ENCODE results near the gene TEX261. TPM values are rescaled to one million over a fixed set of nuclear protein-coding genes. Genes with fewer than 3 reads are reported as not detected.
A peak's percentile ranks its signal among the peaks of the same experiment; 100 is the strongest.

Gene TEX261
- total and polyA plus RNA-seq, 2 donors (not counting 3 experiments of a cell fraction or from before 2014, with no cell fraction given), result 71.2 to 98.1 TPM

GRCh38 chr2:70984576-70985282, 9.9 kb downstream of the TEX261 start:
- TF ChIP-seq MAX (IDR thresholded peaks at IDR 0.05; ENCODE audit: insufficient read depth, insufficient read length), result peak; percentile 75
- TF ChIP-seq CTCF (IDR thresholded peaks at IDR 0.05; ENCODE audit: extremely low read depth in 1 of 2, insufficient read depth in 1 of 2, low read depth in 1 of 2, low read length in 2 of 2), result peak; percentile 94 to 96
- TF ChIP-seq FOS (IDR thresholded peaks at IDR 0.05; ENCODE audit: borderline replicate concordance, insufficient read depth, low read length), result no peak
- intact Hi-C loops (cut with micrococcal nuclease), result loop anchor here (1.0 kb wide), 1 partner anchor 11 kb away; no protein-coding TSS in a partner anchor
- CTCF ChIA-PET, result interaction anchor here (0.6 to 4.2 kb wide), 21 partner anchors 9 to 681 kb away, joined by 3 to 52 read pairs (median 4); partner anchors contain the start of genes NAGK and TEX261

GRCh38 chr2:70984228-70984575, 10.5 kb downstream of the TEX261 start:
- CTCF ChIA-PET, result interaction anchor here (0.6 to 4.2 kb wide), 20 partner anchors 10 to 680 kb away, joined by 3 to 52 read pairs (median 4); partner anchors contain the start of genes NAGK and TEX261
- no peaks in the 10 kb centered on the region for H3K27me3 ChIP-seq (ENCODE audit: control insufficient read depth in 2 of 2, insufficient read depth in 2 of 2, low read length in 2 of 2)
- H3K4me1 ChIP-seq (ENCODE audit: control insufficient read depth, extremely low read depth, insufficient read depth, low read length), result no peaks in the 10 kb centered on the region
- H3K9ac ChIP-seq (replicated peaks; ENCODE audit: extremely low read depth, insufficient read depth, low read length), result no peak overlapping the region
- H4K20me1 ChIP-seq (replicated peaks; ENCODE audit: control insufficient read depth, extremely low read depth, insufficient read depth, low read length), result no peaks in the 10 kb centered on the region
- H3K4me3 ChIP-seq (replicated peaks in 1 of 3; ENCODE audit: insufficient read depth in 1 of 3, low read depth in 1 of 3, low read length in 3 of 3), result no peak overlapping the region
- dilution Hi-C loops (cut with MboI; ENCODE audit: extremely low pct_ligation_motif_present, low sequenced_read_pairs) (no loop called here), intact Hi-C loops (cut with micrococcal nuclease) (loop anchor here (1.0 kb wide), 1 partner anchor 11 kb away; no protein-coding TSS in a partner anchor)
- FAIRE-seq (no peak), DNase-seq (ENCODE audit: low read depth, low spot score) (no peak)
- H3K27ac ChIP-seq (ENCODE audit: insufficient read depth, low read depth, low read length), result no peak overlapping the region
- no TSS peak for BruUV-seq (replicated peaks)
- H3K4me2 ChIP-seq (ENCODE audit: insufficient read depth, low read length), result no peak overlapping the region
- POLR2A ChIA-PET, result no interaction called here
- no peaks in the 10 kb centered on the region for H3K9me3 ChIP-seq (replicated peaks; ENCODE audit: control insufficient read depth, insufficient read depth, low read length)
- TF ChIP-seq CTCF (IDR thresholded peaks at IDR 0.05; ENCODE audit: extremely low read depth in 1 of 2, insufficient read depth in 1 of 2, low read depth in 1 of 2, low read length in 2 of 2) (no peak), MAX (IDR thresholded peaks at IDR 0.05; ENCODE audit: insufficient read depth, insufficient read length) (no peak), MYC (IDR thresholded peaks at IDR 0.05; ENCODE audit: low read depth, low read length) (no peak), POLR2A (IDR thresholded peaks at IDR 0.05; ENCODE audit: low read depth, low read length) (no peak), FOS (IDR thresholded peaks at IDR 0.05; ENCODE audit: borderline replicate concordance, insufficient read depth, low read length) (no peak), GATA2 (IDR thresholded peaks at IDR 0.05; ENCODE audit: insufficient read depth, insufficient read length, low read depth, low read length) (no peak)
- H3K79me2 ChIP-seq (ENCODE audit: control insufficient read depth, insufficient read depth, low read length), result no peaks in the 10 kb centered on the region
- no peak overlapping the region for H2AFZ ChIP-seq (ENCODE audit: low read depth, low read length)
- H3K9me1 ChIP-seq (replicated peaks; ENCODE audit: control insufficient read depth, extremely low read depth, insufficient read depth, low read length), result no peaks in the 10 kb centered on the region
- H3K36me3 ChIP-seq (ENCODE audit: control insufficient read depth in 2 of 2, extremely low read depth in 1 of 2, insufficient read depth in 2 of 2, low read length in 2 of 2), result peaks cover 4 to 15% of the 10 kb centered on the region in 2 experiments

More at GRCh38 chr2:70984576-70985282, 9.9 kb downstream of the TEX261 start:
- Histone ChIP-seq H3K79me2 (ENCODE audit: control insufficient read depth, insufficient read depth, low read length) (no peaks in the 10 kb centered on the region), H3K27me3 (ENCODE audit: control insufficient read depth in 2 of 2, insufficient read depth in 2 of 2, low read length in 2 of 2) (no peaks in the 10 kb centered on the region), H3K27ac (ENCODE audit: insufficient read depth, low read depth, low read length) (no peak overlapping the region), H3K9ac (replicated peaks; ENCODE audit: extremely low read depth, insufficient read depth, low read length) (no peak overlapping the region), H3K4me3 (replicated peaks in 1 of 3; ENCODE audit: insufficient read depth in 1 of 3, low read depth in 1 of 3, low read length in 3 of 3) (no peak overlapping the region), H4K20me1 (replicated peaks; ENCODE audit: control insufficient read depth, extremely low read depth, insufficient read depth, low read length) (no peaks in the 10 kb centered on the region), H3K9me3 (replicated peaks; ENCODE audit: control insufficient read depth, insufficient read depth, low read length) (no peaks in the 10 kb centered on the region), H3K9me1 (replicated peaks; ENCODE audit: control insufficient read depth, extremely low read depth, insufficient read depth, low read length) (no peaks in the 10 kb centered on the region), H3K4me2 (ENCODE audit: insufficient read depth, low read length) (no peak overlapping the region), H2AFZ (ENCODE audit: low read depth, low read length) (no peak overlapping the region), H3K4me1 (ENCODE audit: control insufficient read depth, extremely low read depth, insufficient read depth, low read length) (no peaks in the 10 kb centered on the region), H3K36me3 (ENCODE audit: control insufficient read depth in 2 of 2, extremely low read depth in 1 of 2, insufficient read depth in 2 of 2, low read length in 2 of 2) (peaks cover 4 to 18% of the 10 kb centered on the region in 2 experiments)
- BruUV-seq (replicated peaks), result no TSS peak
- peak; percentile 59 for FAIRE-seq
- POLR2A ChIA-PET, result no interaction called here
- dilution Hi-C loops (cut with MboI; ENCODE audit: extremely low pct_ligation_motif_present, low sequenced_read_pairs), result no loop called here
- DNase-seq (ENCODE audit: low read depth, low spot score), result peak; percentile 58

Measured in endothelial cell of umbilical vein (primary cell).